ENCODE data around the gene POLDIP3.

DNA sequence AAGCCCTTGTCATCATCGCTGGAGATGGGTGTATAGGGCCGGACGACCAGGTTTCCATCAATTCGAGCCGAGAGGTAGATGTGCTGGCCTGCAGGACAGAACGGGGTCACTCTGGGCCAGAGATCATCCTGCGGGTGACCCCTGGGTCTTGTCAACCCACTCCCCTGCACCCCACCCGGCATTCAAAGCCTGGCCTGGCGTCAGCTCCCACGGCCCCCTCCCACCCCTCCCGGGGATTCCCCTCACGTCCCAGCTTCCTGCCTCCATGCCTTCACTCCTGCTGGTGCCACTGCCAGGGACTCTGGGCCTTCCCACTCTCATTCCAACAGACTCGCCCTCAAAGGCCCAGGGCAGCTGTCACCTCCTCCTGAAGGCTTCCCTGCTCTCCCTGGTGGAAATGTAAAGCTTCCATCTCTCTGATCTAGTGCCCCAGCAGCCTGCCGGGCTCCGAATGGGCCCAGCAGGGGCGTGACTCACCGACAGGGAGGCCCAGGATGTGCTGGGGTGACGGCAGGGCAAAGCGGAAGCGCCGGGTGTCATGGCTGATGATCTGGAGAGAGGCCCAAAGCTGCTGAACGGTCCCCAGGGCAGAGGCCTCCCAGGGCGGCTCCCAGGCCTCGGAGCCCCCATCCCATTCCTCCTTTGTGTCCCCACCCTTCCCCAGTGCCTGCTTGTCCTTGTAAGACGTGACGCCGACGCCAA is 16.4 kb upstream of the POLDIP3 start:
- TF ChIP-seq POLR2A (IDR thresholded peaks at IDR 0.05; ENCODE audit: low read depth, low read length) (no peak), TAF1 (IDR thresholded peaks at IDR 0.05; ENCODE audit: borderline replicate concordance, low read depth, low read length) (no peak), POLR2AphosphoS5 (IDR thresholded peaks at IDR 0.05; ENCODE audit: low read depth, low read length) (no peak)
